Type B pancreatic cell (in vitro differentiated cells): Measurements from ENCODE around the gene SH2D6. TPM values are rescaled to one million over a fixed set of nuclear protein-coding genes. Genes with fewer than 3 reads are reported as not detected.

ENCODE experiments used
- DNase-seq: peaks from one replicate; pipeline ENCODE4 v3.0.0; 2021; ENCODE audit warnings: mixed read lengths; ENCODE audit not compliant: unreplicated experiment; ENCODE audit errors: extremely low spot score
- H3K27ac Mint-ChIP-seq: 2 replicates; pipeline ENCODE4 v1.8.0; 2021; ENCODE audit warnings: mild to moderate bottlenecking, mixed read lengths
- H3K27me3 Mint-ChIP-seq: 2 replicates; pipeline ENCODE4 v1.8.0; 2021; ENCODE audit warnings: mixed read lengths
- H3K36me3 Mint-ChIP-seq: 2 replicates; pipeline ENCODE4 v1.8.0; 2021; ENCODE audit warnings: mixed read lengths
- H3K4me1 Mint-ChIP-seq: one replicate; pipeline ENCODE4 v1.8.0; 2021; ENCODE audit warnings: mixed read lengths; ENCODE audit not compliant: unreplicated experiment
- H3K4me3 Mint-ChIP-seq: 2 replicates; pipeline ENCODE4 v1.8.0; 2021; ENCODE audit warnings: mild to moderate bottlenecking, mixed read lengths
- H3K9me3 Mint-ChIP-seq: 2 replicates; pipeline ENCODE4 v1.8.0; 2021; ENCODE audit warnings: mixed read lengths
- CTCF ChIP-seq: fragments of 200-600 bp; sonication (generic); conservative IDR thresholded peaks from 2 replicates; pipeline ENCODE4 v1.5.0; 2021; ENCODE audit warnings: antibody characterized with exemption, mild to moderate bottlenecking
- total RNA-seq: library from RNA; stranded (reverse); gene quantifications from 2 replicates; pipeline ENCODE4 v1.2.1, GENCODE V29; 2021; ENCODE audit warnings: low replicate concordance

The SH2D6 gene
- total RNA-seq, 1 donor from 2014 or later: 0.97 TPM

GRCh38 chr2:85453571-85453970, 35.1 kb downstream of the SH2D6 start:
- H3K27me3 Mint-ChIP-seq: no peaks in the 10 kb centered on the region
- no peak overlapping the region for H3K27ac Mint-ChIP-seq
- no peaks in the 10 kb centered on the region for H3K9me3 Mint-ChIP-seq
- H3K36me3 Mint-ChIP-seq: no peaks in the 10 kb centered on the region
- DNase-seq: no peak
- no peak for TF ChIP-seq CTCF
- peaks cover 16% of the 10 kb centered on the region for H3K4me1 Mint-ChIP-seq
- H3K4me3 Mint-ChIP-seq: no peak overlapping the region

- peaks cover 16% of the 10 kb centered on the region for H3K4me1 Mint-ChIP-seq
- TF ChIP-seq CTCF: no peak
- no peaks in the 10 kb centered on the region for H3K36me3 Mint-ChIP-seq
- H3K4me3 Mint-ChIP-seq: no peak overlapping the region
- H3K27ac Mint-ChIP-seq: no peak overlapping the region
- DNase-seq: no peak
- no peaks in the 10 kb centered on the region for H3K27me3 Mint-ChIP-seq
- H3K9me3 Mint-ChIP-seq: no peaks in the 10 kb centered on the region
Measured at GRCh38 chr2:85455552-85456090, 37.1 kb downstream of the SH2D6 start.

GRCh38 chr2:85457043-85457442, 38.5 kb downstream of the SH2D6 start:
- Mint-ChIP-seq H3K9me3 (no peaks in the 10 kb centered on the region), H3K27ac (no peak overlapping the region)

GRCh38 chr2:85457877-85458316, 39.4 kb downstream of the SH2D6 start:
- Mint-ChIP-seq H3K9me3 (no peaks in the 10 kb centered on the region), H3K4me1 (peaks cover 11% of the 10 kb centered on the region), H3K27me3 (no peaks in the 10 kb centered on the region), H3K36me3 (no peaks in the 10 kb centered on the region), H3K4me3 (no peak overlapping the region), H3K27ac (no peak overlapping the region)
- TF ChIP-seq CTCF: no peak
- no peak for DNase-seq

More at GRCh38 chr2:85457043-85457442, 38.5 kb downstream of the SH2D6 start:
- Mint-ChIP-seq H3K27me3 (no peaks in the 10 kb centered on the region), H3K4me3 (no peak overlapping the region), H3K4me1 (peaks cover 16% of the 10 kb centered on the region), H3K36me3 (no peaks in the 10 kb centered on the region)
- no peak for TF ChIP-seq CTCF
- DNase-seq: no peak

- Mint-ChIP-seq H3K4me1 (peaks cover 11% of the 10 kb centered on the region), H3K36me3 (no peaks in the 10 kb centered on the region), H3K9me3 (no peaks in the 10 kb centered on the region), H3K27me3 (no peaks in the 10 kb centered on the region), H3K4me3 (no peak overlapping the region), H3K27ac (no peak overlapping the region)
- no peak for TF ChIP-seq CTCF
- no peak for DNase-seq
Measured at GRCh38 chr2:85458601-85459563, 40.4 kb downstream of the SH2D6 start.
